ENCODE results near the gene SSC5D. TPM values are rescaled to one million over a fixed set of nuclear protein-coding genes. Genes with fewer than 3 reads are reported as not detected.

SSC5D gene
- polyA plus RNA-seq, 3 donors, result 0.08 TPM; not detected in 2

DNA sequence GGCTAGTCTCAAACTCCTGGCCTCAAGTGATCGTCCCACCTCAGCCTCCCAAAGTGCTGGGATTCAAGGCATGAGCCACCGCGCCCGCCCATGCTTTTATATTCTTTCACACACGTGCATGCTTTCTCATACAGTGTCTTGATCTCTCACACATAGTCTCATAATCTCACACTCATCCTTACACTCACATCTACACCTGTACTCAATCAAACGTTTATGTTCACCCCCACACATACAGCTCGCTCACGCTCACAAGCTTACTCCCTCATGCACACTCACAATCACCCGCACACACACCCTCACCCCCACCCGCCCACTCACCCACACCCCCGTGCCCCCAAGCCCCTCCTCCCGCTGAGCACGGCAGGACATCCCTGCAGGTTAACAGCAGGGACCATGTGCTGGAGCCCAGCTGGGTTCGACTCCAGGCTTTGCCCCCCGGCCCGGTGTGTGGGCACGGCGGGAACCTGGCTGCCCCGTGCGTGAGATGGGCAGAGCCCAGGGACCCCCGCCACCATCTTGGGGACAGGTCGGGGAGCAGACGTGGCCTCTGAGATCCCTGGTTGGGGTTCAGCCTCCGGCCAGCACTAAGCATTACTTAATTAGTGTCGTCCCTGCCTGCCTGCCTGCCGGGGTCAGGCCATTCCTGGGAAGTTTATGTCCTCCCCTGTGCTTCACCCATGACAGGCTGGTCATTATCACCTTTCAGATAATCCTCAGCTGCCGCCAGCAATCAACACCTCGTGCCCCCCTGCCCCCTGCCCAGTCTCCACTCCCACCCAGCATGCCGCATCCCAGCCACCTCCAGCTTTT, 37.3 kb downstream of the SSC5D start:
- no peak overlapping the region for H2AFZ ChIP-seq (ENCODE audit: insufficient read depth, low read depth, low read length, poor library complexity, severe bottlenecking)
- no peaks in the 10 kb centered on the region for H3K36me3 ChIP-seq (replicated peaks in 1 of 2; ENCODE audit: control insufficient read depth in 1 of 2, insufficient read depth in 2 of 2, low read length in 2 of 2)
- no peak overlapping the region for H3K27ac ChIP-seq (ENCODE audit: low read depth in 1 of 2, low read length in 2 of 2)
- Mint-ChIP-seq H3K4me3 (no peak overlapping the region), H3K9me3 (no peaks in the 10 kb centered on the region), H3K4me1 (no peaks in the 10 kb centered on the region), H3K27ac (no peak overlapping the region), H3K36me3 (no peaks in the 10 kb centered on the region), H3K27me3 (ENCODE audit: low read depth in 3 of 3) (peaks cover 2 to 4% (median 4%) of the 10 kb centered on the region in 3 donors)
- no peak overlapping the region for H3K4me2 ChIP-seq (replicated peaks; ENCODE audit: extremely low read depth, low read length, poor library complexity, severe bottlenecking)
- H3K79me2 ChIP-seq (ENCODE audit: insufficient read depth, low read length), result no peaks in the 10 kb centered on the region
- DNase-seq, result no peak
- H3K4me1 ChIP-seq (ENCODE audit: control insufficient read depth in 1 of 2, insufficient read depth in 2 of 2, low read length in 2 of 2), result no peaks in the 10 kb centered on the region
- H3K27me3 ChIP-seq (ENCODE audit: control insufficient read depth in 2 of 2, insufficient read depth in 2 of 2, low read length in 2 of 2), result no peaks in the 10 kb centered on the region
- 89% methylated on average over 24 of the region's 29 CpGs for WGBS (ENCODE audit: insufficient coverage)
- H3K9ac ChIP-seq (ENCODE audit: insufficient read depth, low read length, poor library complexity, severe bottlenecking), result no peak overlapping the region
- H4K20me1 ChIP-seq (ENCODE audit: insufficient read depth, low read length), result no peaks in the 10 kb centered on the region
- H3K4me3 ChIP-seq (replicated peaks in 1 of 3; ENCODE audit: low read depth in 2 of 3, low read length in 3 of 3), result no peak overlapping the region
- TF ChIP-seq, protein P1, sequence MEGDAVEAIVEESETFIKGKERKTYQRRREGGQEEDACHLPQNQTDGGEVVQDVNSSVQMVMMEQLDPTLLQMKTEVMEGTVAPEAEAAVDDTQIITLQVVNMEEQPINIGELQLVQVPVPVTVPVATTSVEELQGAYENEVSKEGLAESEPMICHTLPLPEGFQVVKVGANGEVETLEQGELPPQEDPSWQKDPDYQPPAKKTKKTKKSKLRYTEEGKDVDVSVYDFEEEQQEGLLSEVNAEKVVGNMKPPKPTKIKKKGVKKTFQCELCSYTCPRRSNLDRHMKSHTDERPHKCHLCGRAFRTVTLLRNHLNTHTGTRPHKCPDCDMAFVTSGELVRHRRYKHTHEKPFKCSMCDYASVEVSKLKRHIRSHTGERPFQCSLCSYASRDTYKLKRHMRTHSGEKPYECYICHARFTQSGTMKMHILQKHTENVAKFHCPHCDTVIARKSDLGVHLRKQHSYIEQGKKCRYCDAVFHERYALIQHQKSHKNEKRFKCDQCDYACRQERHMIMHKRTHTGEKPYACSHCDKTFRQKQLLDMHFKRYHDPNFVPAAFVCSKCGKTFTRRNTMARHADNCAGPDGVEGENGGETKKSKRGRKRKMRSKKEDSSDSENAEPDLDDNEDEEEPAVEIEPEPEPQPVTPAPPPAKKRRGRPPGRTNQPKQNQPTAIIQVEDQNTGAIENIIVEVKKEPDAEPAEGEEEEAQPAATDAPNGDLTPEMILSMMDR (IDR thresholded peaks at IDR 0.05), result no peak
- H3K9me3 ChIP-seq (replicated peaks in 1 of 2; ENCODE audit: control insufficient read depth in 1 of 2, insufficient read depth in 1 of 2, low read length in 2 of 2), result peaks cover 0 to 6% of the 10 kb centered on the region in 2 donors
- intact Hi-C loops (cut with micrococcal nuclease), result no loop called here

DNA sequence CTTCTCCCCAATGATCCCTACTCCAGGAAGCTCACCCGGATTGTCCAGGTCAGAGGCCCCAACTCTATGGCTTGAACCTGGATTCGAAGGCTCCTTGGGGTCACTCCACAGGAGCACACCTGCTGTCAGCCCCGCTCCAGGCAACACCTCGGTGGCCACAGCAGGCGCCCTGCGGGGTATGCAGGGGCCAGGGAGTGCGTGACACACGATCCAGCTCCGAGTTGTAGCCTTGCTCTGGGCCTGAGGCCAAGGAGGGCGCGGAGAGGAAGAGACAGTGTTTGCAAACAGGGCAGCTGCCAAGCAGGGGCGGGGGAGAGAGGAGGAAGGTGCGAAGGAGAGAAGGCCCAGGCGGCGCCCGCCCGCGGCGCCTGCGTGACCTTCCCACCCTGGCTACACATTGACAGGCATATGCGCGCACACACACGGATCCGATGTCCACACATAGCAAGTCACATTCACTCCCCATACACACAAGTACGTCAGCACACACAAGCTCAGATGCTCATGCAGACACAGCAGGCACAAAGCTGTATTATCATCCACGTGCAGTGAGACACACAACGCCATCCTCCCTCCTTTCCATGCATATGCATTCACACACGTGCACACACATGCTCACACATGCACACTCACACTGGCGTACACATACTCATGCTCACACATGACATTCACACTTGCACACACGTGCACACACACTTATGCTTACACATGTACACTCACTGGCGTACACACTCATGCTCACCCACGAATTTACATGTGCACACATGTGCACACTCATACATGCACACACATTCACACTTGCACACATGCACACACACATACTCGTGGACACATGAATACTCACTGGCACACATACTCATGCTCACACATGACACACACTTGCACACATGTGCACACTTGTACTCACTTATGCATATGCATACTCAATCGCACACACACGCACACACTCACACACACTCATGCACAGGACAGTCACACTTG, 38.3 kb downstream of the SSC5D start:
- Histone ChIP-seq H3K4me1 (ENCODE audit: control insufficient read depth in 1 of 2, insufficient read depth in 2 of 2, low read length in 2 of 2) (no peaks in the 10 kb centered on the region), H3K36me3 (replicated peaks in 1 of 2; ENCODE audit: control insufficient read depth in 1 of 2, insufficient read depth in 2 of 2, low read length in 2 of 2) (no peaks in the 10 kb centered on the region), H4K20me1 (ENCODE audit: insufficient read depth, low read length) (no peaks in the 10 kb centered on the region), H3K4me3 (replicated peaks in 1 of 3; ENCODE audit: low read depth in 2 of 3, low read length in 3 of 3) (no peak overlapping the region), H2AFZ (ENCODE audit: insufficient read depth, low read depth, low read length, poor library complexity, severe bottlenecking) (peak overlapping the region; percentile 6), H3K27me3 (ENCODE audit: control insufficient read depth in 2 of 2, insufficient read depth in 2 of 2, low read length in 2 of 2) (no peaks in the 10 kb centered on the region), H3K27ac (ENCODE audit: low read depth in 1 of 2, low read length in 2 of 2) (no peak overlapping the region), H3K9me3 (replicated peaks in 1 of 2; ENCODE audit: control insufficient read depth in 1 of 2, insufficient read depth in 1 of 2, low read length in 2 of 2) (peaks cover 0 to 6% of the 10 kb centered on the region in 2 donors), H3K79me2 (ENCODE audit: insufficient read depth, low read length) (no peaks in the 10 kb centered on the region), H3K4me2 (replicated peaks; ENCODE audit: extremely low read depth, low read length, poor library complexity, severe bottlenecking) (no peak overlapping the region), H3K9ac (ENCODE audit: insufficient read depth, low read length, poor library complexity, severe bottlenecking) (no peak overlapping the region)
- Mint-ChIP-seq H3K27ac (no peak overlapping the region), H3K9me3 (no peaks in the 10 kb centered on the region), H3K4me3 (no peak overlapping the region), H3K36me3 (no peaks in the 10 kb centered on the region), H3K27me3 (ENCODE audit: low read depth in 3 of 3) (peaks cover 2 to 4% (median 4%) of the 10 kb centered on the region in 3 donors), H3K4me1 (no peaks in the 10 kb centered on the region)
- TF ChIP-seq, protein P1 (IDR thresholded peaks at IDR 0.05), result no peak
- 39% methylated on average over 26 of the region's 35 CpGs for WGBS (ENCODE audit: insufficient coverage)
- DNase-seq, result no peak
- intact Hi-C loops (cut with micrococcal nuclease), result no loop called here
